HFFc6 (cell line): Measurements from ENCODE around the gene CFAP52. TPM values are rescaled to one million over a fixed set of nuclear protein-coding genes. Genes with fewer than 3 reads are reported as not detected.

Source experiments
- DNase-seq: peaks from one replicate; pipeline ENCODE4 v3.0.0-alpha.2; 2018
- H3K27ac Mint-ChIP-seq: 2 replicates; pipeline ENCODE4 v1.8.0; 2020; ENCODE audit warnings: mild to moderate bottlenecking, mixed read lengths
- H3K27me3 Mint-ChIP-seq: 2 replicates; pipeline ENCODE4 v1.8.0; 2021; ENCODE audit warnings: mild to moderate bottlenecking, moderate library complexity, mixed read lengths; ENCODE audit not compliant: insufficient read depth
- H3K36me3 Mint-ChIP-seq: 2 replicates; pipeline ENCODE4 v1.8.0; 2021; ENCODE audit warnings: low read depth, mixed read lengths
- H3K4me1 Mint-ChIP-seq: 2 replicates; pipeline ENCODE4 v1.8.0; 2020; ENCODE audit warnings: low read depth, mixed read lengths
- H3K4me3 Mint-ChIP-seq: 2 replicates; pipeline ENCODE4 v1.8.0; 2020; ENCODE audit warnings: mild to moderate bottlenecking, moderate library complexity, mixed read lengths
- H3K9me3 Mint-ChIP-seq: 2 replicates; pipeline ENCODE4 v1.8.0; 2020; ENCODE audit warnings: mild to moderate bottlenecking, mixed read lengths
- total RNA-seq, 6 experiments: library from RNA; stranded (reverse); fragmentation: NEBNext Ultra II Directional; extraction: Animal tissue kit (Norgen Biotek cat#: 25700); gene quantifications; 2 replicates in 1 of 6; 3 replicates in 5 of 6; pipeline ENCODE4 v1.2.3, GENCODE V29; 2021
- TF ChIP-seq, protein P1 (sequence below): fragments of 200-600 bp; sonication (generic); IDR thresholded peaks from 2 replicates; pipeline ENCODE4 v1.5.0; 2021; ENCODE audit warnings: antibody characterized with exemption, mild to moderate bottlenecking

CFAP52 gene
- total RNA-seq, 6 experiments from 2014 or later = not detected

DNA sequence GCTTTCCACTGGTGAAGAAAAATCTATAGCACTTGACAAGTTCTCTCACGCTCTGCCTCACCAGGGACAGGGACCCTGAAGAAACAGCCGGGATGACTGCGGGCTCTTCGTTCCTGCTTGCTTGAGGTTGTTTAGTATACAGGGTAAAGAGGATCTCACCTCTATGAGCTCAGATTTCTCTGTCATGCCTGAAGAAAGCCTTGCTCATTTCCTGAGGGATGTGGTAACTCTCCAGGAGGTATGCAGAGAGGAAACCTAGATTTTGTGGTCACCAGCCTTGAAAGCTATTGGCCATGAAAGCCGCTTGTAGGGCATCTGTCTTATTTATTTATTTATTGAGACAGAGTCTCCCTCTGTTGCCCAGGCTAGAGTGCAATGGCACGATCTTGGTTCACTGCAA lies 92.1 kb downstream of the CFAP52 start:
- peaks cover 4% of the 10 kb centered on the region for H3K36me3 Mint-ChIP-seq
- DNase-seq = no peak
- H3K4me1 Mint-ChIP-seq = no peaks in the 10 kb centered on the region
- peaks cover 42% of the 10 kb centered on the region for H3K9me3 Mint-ChIP-seq
- no peak overlapping the region for H3K27ac Mint-ChIP-seq
- TF ChIP-seq, protein P1, sequence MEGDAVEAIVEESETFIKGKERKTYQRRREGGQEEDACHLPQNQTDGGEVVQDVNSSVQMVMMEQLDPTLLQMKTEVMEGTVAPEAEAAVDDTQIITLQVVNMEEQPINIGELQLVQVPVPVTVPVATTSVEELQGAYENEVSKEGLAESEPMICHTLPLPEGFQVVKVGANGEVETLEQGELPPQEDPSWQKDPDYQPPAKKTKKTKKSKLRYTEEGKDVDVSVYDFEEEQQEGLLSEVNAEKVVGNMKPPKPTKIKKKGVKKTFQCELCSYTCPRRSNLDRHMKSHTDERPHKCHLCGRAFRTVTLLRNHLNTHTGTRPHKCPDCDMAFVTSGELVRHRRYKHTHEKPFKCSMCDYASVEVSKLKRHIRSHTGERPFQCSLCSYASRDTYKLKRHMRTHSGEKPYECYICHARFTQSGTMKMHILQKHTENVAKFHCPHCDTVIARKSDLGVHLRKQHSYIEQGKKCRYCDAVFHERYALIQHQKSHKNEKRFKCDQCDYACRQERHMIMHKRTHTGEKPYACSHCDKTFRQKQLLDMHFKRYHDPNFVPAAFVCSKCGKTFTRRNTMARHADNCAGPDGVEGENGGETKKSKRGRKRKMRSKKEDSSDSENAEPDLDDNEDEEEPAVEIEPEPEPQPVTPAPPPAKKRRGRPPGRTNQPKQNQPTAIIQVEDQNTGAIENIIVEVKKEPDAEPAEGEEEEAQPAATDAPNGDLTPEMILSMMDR = no peak
- peaks cover 4% of the 10 kb centered on the region; the same call in 1 of the 2 replicates for H3K27me3 Mint-ChIP-seq
- no peak overlapping the region for H3K4me3 Mint-ChIP-seq

DNA sequence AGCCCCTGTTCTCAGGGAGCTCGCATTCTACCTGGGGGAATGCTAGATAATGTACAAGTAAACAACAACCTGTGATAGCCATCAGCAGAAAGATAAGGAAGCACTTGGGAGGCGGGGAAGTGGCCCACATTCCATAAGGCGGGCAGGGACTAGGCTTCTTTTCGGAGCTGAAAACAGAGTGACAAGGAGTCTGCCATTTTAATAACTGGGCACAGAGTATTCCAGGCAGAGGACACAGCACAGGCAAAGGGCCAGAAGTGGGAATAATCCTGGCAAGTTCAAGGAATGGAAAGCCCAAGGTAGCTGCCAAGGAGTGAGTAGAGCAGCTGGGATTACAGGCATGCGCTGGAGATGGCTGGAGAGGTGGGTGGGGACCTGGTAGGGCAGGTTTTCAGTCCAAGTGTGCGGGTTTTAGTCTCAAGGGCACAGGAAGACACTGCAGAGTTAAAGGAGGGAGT lies 93.1 kb downstream of the CFAP52 start:
- no peak overlapping the region for H3K27ac Mint-ChIP-seq
- no peak for DNase-seq
- H3K4me3 Mint-ChIP-seq = no peak overlapping the region
- H3K9me3 Mint-ChIP-seq = peaks cover 32% of the 10 kb centered on the region
- TF ChIP-seq, protein P1 = no peak
- no peaks in the 10 kb centered on the region for H3K4me1 Mint-ChIP-seq
- peaks cover 4% of the 10 kb centered on the region; the same call in 1 of the 2 replicates for H3K27me3 Mint-ChIP-seq
- peaks cover 4% of the 10 kb centered on the region for H3K36me3 Mint-ChIP-seq

DNA sequence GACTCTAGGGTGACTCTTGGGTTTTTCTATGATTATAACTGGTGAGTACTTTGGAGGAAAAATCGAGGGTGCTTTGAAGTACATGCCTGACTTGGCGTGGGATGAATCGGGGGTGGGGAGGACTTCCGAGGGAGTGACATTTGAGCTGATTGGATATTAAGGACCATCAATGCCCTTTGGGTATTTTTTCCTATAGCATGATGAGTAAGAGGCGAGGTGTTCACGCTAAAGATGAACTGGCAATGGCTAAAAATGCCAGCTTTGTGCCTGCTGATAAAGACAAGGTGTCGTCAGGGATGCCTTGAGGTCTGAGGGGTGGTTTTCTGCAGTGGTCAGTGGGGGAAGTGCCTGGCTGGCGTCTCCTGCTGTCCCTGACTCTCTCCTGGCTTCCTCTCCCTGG lies 94.2 kb downstream of the CFAP52 start:
- TF ChIP-seq, protein P1 = no peak
- H3K4me3 Mint-ChIP-seq = no peak overlapping the region
- no peak for DNase-seq
- H3K27me3 Mint-ChIP-seq = peaks cover 4% of the 10 kb centered on the region; the same call in 1 of the 2 replicates
- H3K27ac Mint-ChIP-seq = no peak overlapping the region
- H3K36me3 Mint-ChIP-seq = peaks cover 4% of the 10 kb centered on the region
- no peaks in the 10 kb centered on the region for H3K4me1 Mint-ChIP-seq
- peaks cover 22% of the 10 kb centered on the region for H3K9me3 Mint-ChIP-seq

DNA sequence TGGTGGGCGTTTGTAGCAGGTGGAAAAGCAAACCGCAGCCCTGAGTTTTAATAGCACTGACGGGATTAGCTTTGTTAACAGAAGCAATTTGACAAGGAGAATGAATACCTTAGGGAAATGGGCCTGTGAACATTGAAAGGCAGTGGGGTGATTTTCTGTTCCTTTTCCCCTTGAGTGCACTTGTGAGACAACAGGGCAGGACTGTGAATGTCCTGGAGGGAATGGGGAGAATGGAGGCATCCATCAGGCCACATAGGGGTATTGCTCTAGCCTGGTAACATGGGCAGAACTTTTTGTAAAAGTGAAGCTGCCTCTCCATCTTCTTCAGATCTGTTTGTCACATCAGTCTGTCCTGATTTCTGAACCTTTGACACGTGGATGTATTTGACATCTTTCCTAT lies 95.1 kb downstream of the CFAP52 start:
- H3K9me3 Mint-ChIP-seq = peaks cover 13% of the 10 kb centered on the region
- DNase-seq = no peak
- H3K4me3 Mint-ChIP-seq = no peak overlapping the region
- H3K27me3 Mint-ChIP-seq = peaks cover 4% of the 10 kb centered on the region; the same call in 1 of the 2 replicates
- H3K4me1 Mint-ChIP-seq = peaks cover under 1% of the 10 kb centered on the region; the same call in 1 of the 2 replicates
- no peak overlapping the region for H3K27ac Mint-ChIP-seq
- TF ChIP-seq, protein P1 = no peak
- peaks cover 4% of the 10 kb centered on the region; the same call in 1 of the 2 replicates for H3K36me3 Mint-ChIP-seq

DNA sequence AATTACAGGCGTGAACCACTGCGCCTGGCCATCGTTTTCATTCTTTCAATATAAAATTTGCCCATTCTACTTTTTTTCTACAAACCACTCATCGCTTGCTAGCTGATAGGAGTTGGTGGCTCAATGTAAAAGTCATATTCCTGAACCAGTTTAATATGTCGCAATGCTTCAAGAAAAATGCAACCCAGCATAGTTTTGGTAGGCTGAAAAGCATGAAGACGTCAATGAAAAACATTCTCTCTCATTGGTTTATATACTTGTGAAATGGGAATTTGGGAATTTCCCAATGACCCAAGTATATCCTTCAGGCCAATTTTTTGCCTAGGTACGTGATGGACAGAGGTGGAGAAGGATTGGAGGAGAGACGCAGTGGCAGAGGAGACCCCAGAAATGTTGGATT lies 95.8 kb downstream of the CFAP52 start:
- peaks cover 7% of the 10 kb centered on the region for H3K4me1 Mint-ChIP-seq
- peaks cover 4% of the 10 kb centered on the region; the same call in 1 of the 2 replicates for H3K36me3 Mint-ChIP-seq
- H3K4me3 Mint-ChIP-seq = no peak overlapping the region
- peaks cover 13% of the 10 kb centered on the region for H3K9me3 Mint-ChIP-seq
- H3K27me3 Mint-ChIP-seq = peaks cover 3% of the 10 kb centered on the region; the same call in 1 of the 2 replicates
- no peak overlapping the region for H3K27ac Mint-ChIP-seq
- TF ChIP-seq, protein P1 = no peak
- DNase-seq = no peak
